GM12892 (cell line): ENCODE measurements around the gene ZNF41.

Experiments
- POLR2AphosphoS5 ChIP-seq: IDR thresholded peaks from 2 replicates; pipeline ENCODE4 v1.6.1; 2011; ENCODE audit warnings: low read depth, low read length, control low read depth
- TAF1 ChIP-seq: IDR thresholded peaks from 2 replicates; pipeline ENCODE4 v1.6.1; 2011; ENCODE audit warnings: low read depth, mild to moderate bottlenecking, control low read depth, low read length, borderline replicate concordance

DNA sequence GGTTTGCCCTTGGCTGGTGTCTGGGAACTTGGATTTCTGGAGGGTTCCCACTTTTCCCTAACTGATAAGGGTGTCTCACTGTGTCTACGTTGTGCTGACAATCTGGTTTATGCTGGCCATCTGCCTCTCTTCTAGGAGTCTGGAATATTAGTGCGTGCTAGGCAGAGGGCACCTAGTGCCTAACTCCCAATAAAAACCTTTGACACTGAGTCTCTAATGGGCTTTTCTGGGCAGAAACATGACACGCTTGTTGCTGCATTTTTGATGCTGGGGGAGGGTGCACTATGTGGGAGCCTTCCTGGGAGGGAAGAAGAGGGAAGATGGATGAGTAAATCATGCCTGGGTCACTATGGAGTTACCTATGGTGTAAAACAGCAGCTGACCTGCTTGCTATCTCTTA is 16.3 kb upstream of the ZNF41 start:
- TF ChIP-seq POLR2AphosphoS5 (no peak), TAF1 (no peak)
